ENCODE measurements around the gene UBE2QL1. TPM values are rescaled to one million over a fixed set of nuclear protein-coding genes. Genes with fewer than 3 reads are reported as not detected.

Gene UBE2QL1
- total RNA-seq, 3 donors from 2014 or later, result 0.44 to 1.8 (median 1.6) TPM

- H3K9me3 ChIP-seq, result no peaks in the 10 kb centered on the region
- no peak for DNase-seq (ENCODE audit: low spot score in 2 of 2)
- intact Hi-C loops (cut with DNase I; ENCODE audit: low total_unique reads), result no loop called here
- H3K27me3 ChIP-seq, result no peaks in the 10 kb centered on the region
- H3K36me3 ChIP-seq, result no peaks in the 10 kb centered on the region
- H3K4me3 ChIP-seq, result no peak overlapping the region
- no peak for TF ChIP-seq POLR2AphosphoS5 (IDR thresholded peaks at IDR 0.05)
- no peak overlapping the region for H3K27ac ChIP-seq
- H3K4me1 ChIP-seq, result no peaks in the 10 kb centered on the region
These were observed 17.5 kb downstream of the UBE2QL1 start for GRCh38 chr5:6465831-6466790.

DNA sequence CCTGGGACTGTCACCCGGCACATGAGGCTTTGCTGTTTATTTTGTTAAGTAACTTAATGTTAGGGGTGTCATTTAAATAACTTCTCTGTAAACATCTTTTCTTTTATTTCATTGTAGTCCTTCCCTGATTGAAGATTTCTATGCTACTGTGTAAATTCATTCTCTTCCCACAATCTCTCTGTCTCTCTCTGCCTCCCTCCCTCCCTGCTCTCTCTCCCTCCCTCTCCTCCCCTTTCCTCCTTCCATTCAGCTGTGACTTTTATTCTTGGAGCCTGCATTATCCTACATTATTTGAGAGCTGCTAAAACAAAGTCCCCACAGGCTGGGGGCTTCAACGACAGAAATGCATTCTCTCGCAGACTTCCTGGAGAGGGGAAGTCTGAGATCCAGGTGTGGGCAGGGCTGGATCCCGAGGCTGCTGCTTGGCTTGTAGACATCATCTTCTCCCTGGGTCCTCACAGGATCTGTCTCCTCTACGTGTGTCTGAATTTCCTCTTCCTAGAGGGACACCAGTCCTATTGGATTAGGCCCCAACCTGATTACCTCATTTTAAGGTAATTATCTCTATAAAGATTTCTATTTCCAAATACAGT is 18.4 kb downstream of the UBE2QL1 start:
- intact Hi-C loops (cut with DNase I; ENCODE audit: low total_unique reads), result no loop called here

GRCh38 chr5:6467591-6467990 is 18.9 kb downstream of the UBE2QL1 start:
- no peak for TF ChIP-seq POLR2AphosphoS5 (IDR thresholded peaks at IDR 0.05)
- no peak for TF ChIP-seq CTCF (IDR thresholded peaks at IDR 0.05)
- TF ChIP-seq POLR2A (IDR thresholded peaks at IDR 0.05), result no peak
- H3K4me1 ChIP-seq, result no peaks in the 10 kb centered on the region
- H3K9me3 ChIP-seq, result no peaks in the 10 kb centered on the region
- H3K36me3 ChIP-seq, result no peaks in the 10 kb centered on the region
- no peak overlapping the region for H3K4me3 ChIP-seq
- intact Hi-C loops (cut with DNase I; ENCODE audit: low total_unique reads), result no loop called here
- no peak for DNase-seq (ENCODE audit: low spot score in 2 of 2)
- H3K27me3 ChIP-seq, result no peaks in the 10 kb centered on the region
- no peak overlapping the region for H3K27ac ChIP-seq

More for the DNA sequence above, 18.4 kb downstream of the UBE2QL1 start:
- Histone ChIP-seq H3K4me1 (no peaks in the 10 kb centered on the region), H3K27me3 (no peaks in the 10 kb centered on the region), H3K36me3 (no peaks in the 10 kb centered on the region), H3K4me3 (no peak overlapping the region), H3K27ac (no peak overlapping the region), H3K9me3 (no peaks in the 10 kb centered on the region)
- no peak for TF ChIP-seq POLR2A (IDR thresholded peaks at IDR 0.05)
- no peak for TF ChIP-seq POLR2AphosphoS5 (IDR thresholded peaks at IDR 0.05)
- no peak for TF ChIP-seq CTCF (IDR thresholded peaks at IDR 0.05)
- DNase-seq (ENCODE audit: low spot score in 2 of 2), result no peak

- no peak for DNase-seq (ENCODE audit: low spot score in 2 of 2)
- intact Hi-C loops (cut with DNase I; ENCODE audit: low total_unique reads), result no loop called here
- no peaks in the 10 kb centered on the region for H3K4me1 ChIP-seq
- H3K27ac ChIP-seq, result no peak overlapping the region
- no peak overlapping the region for H3K4me3 ChIP-seq
- H3K27me3 ChIP-seq, result no peaks in the 10 kb centered on the region
- no peaks in the 10 kb centered on the region for H3K9me3 ChIP-seq
- no peaks in the 10 kb centered on the region for H3K36me3 ChIP-seq
- no peak for TF ChIP-seq POLR2AphosphoS5 (IDR thresholded peaks at IDR 0.05)
- no peak for TF ChIP-seq POLR2A (IDR thresholded peaks at IDR 0.05)
- no peak for TF ChIP-seq CTCF (IDR thresholded peaks at IDR 0.05)
These were observed 19.4 kb downstream of the UBE2QL1 start for GRCh38 chr5:6468104-6468503.

DNA sequence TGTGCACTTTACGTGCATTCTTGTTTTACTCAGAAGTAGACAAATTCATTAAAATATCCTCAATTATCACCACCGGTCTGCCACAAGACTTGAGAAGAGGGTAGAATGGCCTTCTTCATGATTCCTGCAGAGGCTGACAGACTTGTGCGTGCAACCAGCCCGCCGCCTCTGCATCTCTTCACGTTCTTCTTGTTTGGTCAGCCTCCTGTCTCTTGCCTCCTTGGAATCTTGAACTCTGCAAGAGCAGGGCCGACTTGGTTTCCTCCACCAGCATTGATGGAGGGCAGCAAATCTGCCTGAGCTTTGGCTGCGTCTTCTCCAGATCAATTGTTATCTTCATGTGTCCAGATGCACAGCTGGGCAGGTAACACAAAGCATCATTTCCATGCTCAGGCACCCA is 20.2 kb downstream of the UBE2QL1 start:
- no peak overlapping the region for H3K27ac ChIP-seq
- no peak overlapping the region for H3K4me3 ChIP-seq
- H3K4me1 ChIP-seq, result no peaks in the 10 kb centered on the region
- DNase-seq (ENCODE audit: low spot score in 2 of 2), result no peak
- TF ChIP-seq POLR2A (IDR thresholded peaks at IDR 0.05), result no peak
- TF ChIP-seq POLR2AphosphoS5 (IDR thresholded peaks at IDR 0.05), result no peak
- no peak for TF ChIP-seq CTCF (IDR thresholded peaks at IDR 0.05)
- no peaks in the 10 kb centered on the region for H3K36me3 ChIP-seq
- no peaks in the 10 kb centered on the region for H3K9me3 ChIP-seq
- intact Hi-C loops (cut with DNase I; ENCODE audit: low total_unique reads), result no loop called here
- no peaks in the 10 kb centered on the region for H3K27me3 ChIP-seq
